ENCODE measurements around the gene GMDS. TPM values are rescaled to one million over a fixed set of nuclear protein-coding genes. Genes with fewer than 3 reads are reported as not detected.

Gene GMDS
- total RNA-seq, 2 experiments from 2014 or later, result 38.4 to 41.3 TPM

GRCh38 chr6:2258112-2258511, 12.7 kb upstream of the GMDS start:
- intact Hi-C loops (cut with micrococcal nuclease), result no loop called here
- Mint-ChIP-seq H3K36me3 (ENCODE audit: low read depth) (peaks cover 37% of the 10 kb centered on the region), H3K4me1 (ENCODE audit: low read depth) (no peaks in the 10 kb centered on the region), H3K27me3 (ENCODE audit: low read depth) (no peaks in the 10 kb centered on the region), H3K4me3 (no peak overlapping the region), H3K27ac (no peak overlapping the region), H3K9me3 (no peaks in the 10 kb centered on the region)
- CTCF ChIA-PET, result no interaction called here
- no peak for DNase-seq

GRCh38 chr6:2257363-2257762, 12.0 kb upstream of the GMDS start:
- CTCF ChIA-PET, result no interaction called here
- no peak for DNase-seq
- Mint-ChIP-seq H3K9me3 (no peaks in the 10 kb centered on the region), H3K27me3 (ENCODE audit: low read depth) (no peaks in the 10 kb centered on the region), H3K4me3 (no peak overlapping the region), H3K4me1 (ENCODE audit: low read depth) (no peaks in the 10 kb centered on the region), H3K27ac (no peak overlapping the region), H3K36me3 (ENCODE audit: low read depth) (peaks cover 43% of the 10 kb centered on the region)
- intact Hi-C loops (cut with micrococcal nuclease), result no loop called here

DNA sequence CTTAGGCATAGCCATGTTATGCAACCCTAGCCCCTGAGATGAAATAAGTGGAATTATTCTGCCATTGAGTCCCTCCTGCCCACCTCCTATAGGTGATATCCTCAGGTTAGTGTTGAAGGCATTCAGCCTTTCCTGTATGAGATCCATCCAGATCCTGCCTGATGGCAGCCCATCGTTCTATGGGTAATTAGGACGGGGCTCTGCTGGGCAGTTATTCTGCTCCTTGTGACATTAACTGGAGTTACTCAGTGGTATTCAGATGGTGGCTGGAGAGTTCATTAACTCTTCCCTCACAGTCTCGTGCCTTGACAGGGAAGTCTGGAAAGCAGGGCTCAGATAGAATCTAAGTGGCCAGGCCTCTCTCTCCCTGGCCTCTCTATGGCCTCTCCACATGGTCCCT, 9.3 kb upstream of the GMDS start:
- Mint-ChIP-seq H3K9me3 (no peaks in the 10 kb centered on the region), H3K4me1 (ENCODE audit: low read depth) (no peaks in the 10 kb centered on the region), H3K36me3 (ENCODE audit: low read depth) (peaks cover 51% of the 10 kb centered on the region), H3K27me3 (ENCODE audit: low read depth) (no peaks in the 10 kb centered on the region), H3K27ac (no peak overlapping the region), H3K4me3 (no peak overlapping the region)
- CTCF ChIA-PET, result no interaction called here
- DNase-seq, result no peak
- intact Hi-C loops (cut with micrococcal nuclease), result no loop called here

- Mint-ChIP-seq H3K4me3 (no peak overlapping the region), H3K27me3 (ENCODE audit: low read depth) (no peaks in the 10 kb centered on the region), H3K9me3 (no peaks in the 10 kb centered on the region), H3K4me1 (ENCODE audit: low read depth) (peaks cover 28% of the 10 kb centered on the region), H3K36me3 (ENCODE audit: low read depth) (peaks cover 24% of the 10 kb centered on the region), H3K27ac (no peak overlapping the region)
- CTCF ChIA-PET, result no interaction called here
- DNase-seq, result no peak
- intact Hi-C loops (cut with micrococcal nuclease), result loop anchor here (5.0 to 10.0 kb wide), 3 partner anchors 122 to 516 kb away; partner anchors contain the start of gene WRNIP1
These were observed 3.7 kb upstream of the GMDS start for GRCh38 chr6:2249126-2249525.

GRCh38 chr6:2247664-2248063, 2.3 kb upstream of the GMDS start:
- Mint-ChIP-seq H3K9me3 (no peaks in the 10 kb centered on the region), H3K4me1 (ENCODE audit: low read depth) (peaks cover 40% of the 10 kb centered on the region), H3K4me3 (no peak overlapping the region), H3K27me3 (ENCODE audit: low read depth) (no peaks in the 10 kb centered on the region), H3K36me3 (ENCODE audit: low read depth) (peaks cover 17% of the 10 kb centered on the region), H3K27ac (no peak overlapping the region)
- intact Hi-C loops (cut with micrococcal nuclease), result loop anchor here (5.0 to 10.0 kb wide), 3 partner anchors 120 to 517 kb away; partner anchors contain the start of gene WRNIP1
- DNase-seq, result no peak
- CTCF ChIA-PET, result interaction anchor here (0.6 kb wide), 1 partner anchor 24 kb away, joined by 3 read pairs; no protein-coding TSS in a partner anchor

GRCh38 chr6:2245877-2246863, 765 bp upstream of the GMDS start:
- intact Hi-C loops (cut with micrococcal nuclease), result loop anchor here (2.0 to 10.0 kb wide), 4 partner anchors 119 to 519 kb away; partner anchors contain the start of gene WRNIP1
- CTCF ChIA-PET, result no interaction called here
- DNase-seq, result peak; percentile 81
- H3K9me3 Mint-ChIP-seq, result no peaks in the 10 kb centered on the region
- no peaks in the 10 kb centered on the region for H3K27me3 Mint-ChIP-seq (ENCODE audit: low read depth)
- peak overlapping the region; percentile 88 for H3K4me3 Mint-ChIP-seq
- peak overlapping the region; percentile 94 for H3K27ac Mint-ChIP-seq
- H3K4me1 Mint-ChIP-seq (ENCODE audit: low read depth), result peaks cover 55% of the 10 kb centered on the region
- H3K36me3 Mint-ChIP-seq (ENCODE audit: low read depth), result peaks cover 11% of the 10 kb centered on the region

DNA sequence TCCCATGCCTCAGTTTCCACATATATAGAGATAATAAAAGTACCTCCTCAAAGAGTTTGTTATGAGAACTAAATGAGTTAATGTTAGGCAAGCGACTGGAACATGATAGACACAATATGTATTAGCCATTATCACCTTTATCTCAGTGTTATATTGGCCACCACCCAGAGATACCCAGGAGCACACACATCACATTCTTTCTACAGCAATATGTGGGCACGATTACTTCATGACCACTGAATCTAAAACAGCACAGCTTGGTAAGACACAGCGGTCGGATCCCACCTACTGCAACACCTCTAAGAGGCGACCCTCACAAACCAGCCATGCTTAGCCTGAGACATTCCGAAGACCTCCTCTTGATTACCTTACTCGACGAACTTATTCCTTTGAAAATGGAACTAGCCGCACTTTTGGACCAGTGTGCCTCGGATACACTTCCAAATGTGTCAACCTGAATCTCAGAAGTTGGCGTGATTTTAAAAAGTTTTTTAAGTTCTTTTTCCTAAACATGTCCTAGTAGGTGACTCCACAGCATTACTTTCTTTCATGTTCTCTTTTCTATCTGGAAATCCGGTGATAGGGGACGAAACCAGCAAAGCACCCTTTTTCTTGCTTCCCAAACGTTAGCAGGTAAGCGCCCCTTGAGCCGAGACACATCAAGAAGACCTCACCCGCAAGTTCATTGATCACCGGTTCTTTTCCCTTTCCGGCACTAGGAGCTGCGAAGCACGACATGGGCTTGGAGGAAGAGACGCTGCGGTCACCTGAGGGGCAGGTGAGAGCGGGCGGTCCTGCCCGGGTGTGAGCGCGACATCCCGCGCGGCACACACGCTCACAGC, 923 bp downstream of the GMDS start:
- Mint-ChIP-seq H3K36me3 (ENCODE audit: low read depth) (peaks cover 5% of the 10 kb centered on the region), H3K4me3 (peak overlapping the region; percentile 88), H3K9me3 (no peaks in the 10 kb centered on the region), H3K27me3 (ENCODE audit: low read depth) (no peaks in the 10 kb centered on the region), H3K4me1 (ENCODE audit: low read depth) (peaks cover 66% of the 10 kb centered on the region), H3K27ac (peak overlapping the region; percentile 68)
- CTCF ChIA-PET, result no interaction called here
- DNase-seq, result no peak
- intact Hi-C loops (cut with micrococcal nuclease), result loop anchor here (2.0 to 10.0 kb wide), 4 partner anchors 117 to 520 kb away; partner anchors contain the start of gene WRNIP1

DNA sequence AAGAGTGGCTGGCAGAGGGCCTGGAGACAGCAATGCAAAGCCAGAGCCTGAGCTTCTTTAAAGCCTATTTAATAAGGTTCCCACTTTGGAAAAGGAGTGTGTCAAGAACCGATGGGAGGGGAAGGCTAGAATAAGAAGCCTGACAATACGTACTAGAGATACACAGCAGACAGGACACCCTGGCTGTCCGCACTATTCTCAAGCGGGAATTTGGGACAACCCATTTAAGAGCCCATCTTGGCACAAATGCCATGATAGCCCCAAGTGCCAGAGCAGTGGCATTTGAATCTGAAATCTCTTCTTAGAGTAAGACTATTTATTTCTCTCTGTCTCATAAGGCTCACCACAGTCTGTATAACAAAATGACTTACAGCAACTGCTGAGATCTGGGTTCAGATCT, 3.1 kb downstream of the GMDS start:
- Mint-ChIP-seq H3K27ac (no peak overlapping the region), H3K36me3 (ENCODE audit: low read depth) (no peaks in the 10 kb centered on the region), H3K27me3 (ENCODE audit: low read depth) (no peaks in the 10 kb centered on the region), H3K9me3 (no peaks in the 10 kb centered on the region), H3K4me3 (no peak overlapping the region), H3K4me1 (ENCODE audit: low read depth) (peaks cover 65% of the 10 kb centered on the region)
- no peak for DNase-seq
- intact Hi-C loops (cut with micrococcal nuclease), result loop anchor here (10.0 kb wide), 1 partner anchor 522 kb away; the partner anchor contains the start of gene WRNIP1
- CTCF ChIA-PET, result interaction anchor here (0.6 kb wide), 1 partner anchor 94 kb away, joined by 5 read pairs; no protein-coding TSS in a partner anchor

- CTCF ChIA-PET, result no interaction called here
- H3K4me1 Mint-ChIP-seq (ENCODE audit: low read depth), result peaks cover 59% of the 10 kb centered on the region
- H3K36me3 Mint-ChIP-seq (ENCODE audit: low read depth), result no peaks in the 10 kb centered on the region
- no peak overlapping the region for H3K27ac Mint-ChIP-seq
- DNase-seq, result no peak
- no peaks in the 10 kb centered on the region for H3K27me3 Mint-ChIP-seq (ENCODE audit: low read depth)
- H3K9me3 Mint-ChIP-seq, result no peaks in the 10 kb centered on the region
- intact Hi-C loops (cut with micrococcal nuclease), result loop anchor here (10.0 kb wide), 1 partner anchor 524 kb away; the partner anchor contains the start of gene WRNIP1
- H3K4me3 Mint-ChIP-seq, result no peak overlapping the region
These were observed 4.4 kb downstream of the GMDS start for GRCh38 chr6:2240961-2241360.

DNA sequence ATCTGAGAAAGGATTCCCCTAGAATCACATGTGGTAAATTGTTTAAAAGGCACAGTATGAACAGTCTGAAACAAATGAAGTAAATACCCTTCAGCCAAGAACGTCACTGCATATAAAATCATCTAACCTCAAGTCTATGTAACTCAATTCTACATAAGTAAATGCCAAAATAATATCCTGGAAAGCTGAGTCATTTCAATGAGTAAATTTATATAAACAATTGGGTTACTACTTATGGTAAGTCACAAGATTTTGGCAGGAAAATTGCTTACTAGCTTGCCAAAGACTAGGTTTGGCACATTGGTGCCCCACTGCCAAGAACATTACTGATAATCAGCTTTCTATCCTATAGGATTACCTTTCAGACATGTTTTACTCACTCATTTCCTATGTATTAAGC, 8.4 kb downstream of the GMDS start:
- intact Hi-C loops (cut with micrococcal nuclease), result no loop called here
- no peaks in the 10 kb centered on the region for H3K27me3 Mint-ChIP-seq (ENCODE audit: low read depth)
- no peaks in the 10 kb centered on the region for H3K9me3 Mint-ChIP-seq
- no peak for DNase-seq
- H3K4me1 Mint-ChIP-seq (ENCODE audit: low read depth), result peaks cover 45% of the 10 kb centered on the region
- H3K27ac Mint-ChIP-seq, result no peak overlapping the region
- no peaks in the 10 kb centered on the region for H3K36me3 Mint-ChIP-seq (ENCODE audit: low read depth)
- no peak overlapping the region for H3K4me3 Mint-ChIP-seq
- CTCF ChIA-PET, result interaction anchor here (0.7 kb wide), 1 partner anchor 27 kb away, joined by 4 read pairs; no protein-coding TSS in a partner anchor

DNA sequence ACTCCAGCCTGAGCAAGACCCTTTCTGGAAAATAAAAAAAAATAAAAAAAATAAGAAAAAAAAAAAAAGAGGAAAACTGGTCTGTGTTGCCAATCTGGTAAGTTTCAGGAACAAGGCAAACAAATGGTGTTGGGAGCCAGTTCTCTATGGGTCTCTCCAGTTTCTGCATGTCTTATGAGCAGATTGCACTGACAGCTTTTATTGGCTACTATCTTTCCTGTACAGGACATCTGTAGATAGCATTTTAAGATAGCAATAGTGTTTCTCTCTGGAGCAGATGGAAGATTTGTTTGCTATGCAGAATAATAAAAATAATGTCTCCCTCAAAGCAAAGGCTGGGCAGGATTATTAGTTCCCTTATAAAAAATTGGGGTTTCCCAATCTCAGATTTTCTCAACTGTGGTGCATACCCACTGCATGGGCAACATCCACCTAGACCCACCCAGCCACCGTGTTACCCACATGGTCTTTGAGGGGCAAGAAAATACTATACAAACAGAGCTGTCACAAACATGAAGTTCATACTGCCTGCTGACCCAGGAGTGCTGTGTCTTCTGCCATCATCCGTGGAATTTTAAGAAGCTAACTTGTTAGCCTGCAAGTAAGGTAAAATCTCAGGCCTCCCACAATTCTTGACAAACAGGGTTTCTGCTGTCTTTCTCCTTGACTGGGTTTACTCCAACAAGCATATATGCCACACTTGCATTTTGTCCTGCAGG, 9.5 kb downstream of the GMDS start:
- H3K27ac Mint-ChIP-seq, result no peak overlapping the region
- H3K4me3 Mint-ChIP-seq, result no peak overlapping the region
- CTCF ChIA-PET, result interaction anchor here (0.6 kb wide), 2 partner anchors 26 to 399 kb away, joined by 3 to 4 read pairs; no protein-coding TSS in a partner anchor
- no peaks in the 10 kb centered on the region for H3K36me3 Mint-ChIP-seq (ENCODE audit: low read depth)
- intact Hi-C loops (cut with micrococcal nuclease), result no loop called here
- no peaks in the 10 kb centered on the region for H3K9me3 Mint-ChIP-seq
- H3K27me3 Mint-ChIP-seq (ENCODE audit: low read depth), result no peaks in the 10 kb centered on the region
- no peak for DNase-seq
- peaks cover 44% of the 10 kb centered on the region for H3K4me1 Mint-ChIP-seq (ENCODE audit: low read depth)

All from activated naive CD4-positive, alpha-beta T cell treated with anti-CD3 and anti-CD28 coated beads for 36 hours (primary cell).